GM12865 (cell line): ENCODE results near the gene ZNRF3.

Experiments used
- DNase-seq: peaks from one replicate; pipeline ENCODE4 v3.0.0; 2010; ENCODE audit warnings: low read depth
- H3K4me3 ChIP-seq: 2 replicates; pipeline ENCODE4 v1.5.1; 2011; ENCODE audit warnings: mild to moderate bottlenecking, low read depth, low read length, control low read depth
- CTCF ChIP-seq: IDR thresholded peaks from 2 replicates; pipeline ENCODE4 v1.5.1; 2011; ENCODE audit warnings: low read length, control low read depth, low read depth, inconsistent platforms; ENCODE audit not compliant: insufficient read depth; ENCODE audit errors: missing control alignments

The ZNRF3 gene

GRCh38 chr22:29062286-29062821 is 179.0 kb downstream of the ZNRF3 start:
- no peak overlapping the region for H3K4me3 ChIP-seq
- TF ChIP-seq CTCF, result no peak
- no peak for DNase-seq

- DNase-seq, result no peak
- TF ChIP-seq CTCF, result no peak
- no peak overlapping the region for H3K4me3 ChIP-seq
Measured at GRCh38 chr22:29065468-29066190, 182.3 kb downstream of the ZNRF3 start.

GRCh38 chr22:29069463-29069862 is 186.1 kb downstream of the ZNRF3 start:
- no peak for TF ChIP-seq CTCF
- no peak for DNase-seq

GRCh38 chr22:29070490-29070889 is 187.1 kb downstream of the ZNRF3 start:
- no peak overlapping the region for H3K4me3 ChIP-seq
- no peak for TF ChIP-seq CTCF
- no peak for DNase-seq

More at GRCh38 chr22:29069463-29069862, 186.1 kb downstream of the ZNRF3 start:
- H3K4me3 ChIP-seq, result no peak overlapping the region

- DNase-seq, result peak; percentile 62
- H3K4me3 ChIP-seq, result peak overlapping the region; percentile 3
- TF ChIP-seq CTCF, result no peak
Measured at GRCh38 chr22:29071261-29072045, 188.1 kb downstream of the ZNRF3 start.

GRCh38 chr22:29072193-29072978 is 189.0 kb downstream of the ZNRF3 start:
- peak; percentile 86 for DNase-seq
- peak overlapping the region; percentile 38 for H3K4me3 ChIP-seq

More at GRCh38 chr22:29072193-29072978, 189.0 kb downstream of the ZNRF3 start:
- no peak for TF ChIP-seq CTCF
